Spleen (tissue), 7 donors: ENCODE measurements around the gene SPATA2.
A peak's percentile ranks its signal among the peaks of the same experiment; 100 is the strongest.

ENCODE experiments used
- POLR2A ChIP-seq, 3 donors: fragments of 450-650 bp; IDR thresholded peaks; one replicate each; pipeline ENCODE4 v1.5.1; 2017; ENCODE audit warnings: antibody characterized with exemption in 3 of 3, mild to moderate bottlenecking in 1 of 3
- POLR2AphosphoS5 ChIP-seq, 3 donors: sonication (generic); formaldehyde crosslinking; IDR thresholded peaks; one replicate each; pipeline ENCODE4 v1.5.1; 2017; ENCODE audit warnings: antibody characterized with exemption in 3 of 3
- TF ChIP-seq, protein P1 (sequence below), 11 experiments: fragments of 200-600 bp in 7 of 11; fragments of 450-650 bp in 4 of 11; sonication (generic) in 4 of 11; IDR thresholded peaks in 8 of 11; conservative IDR thresholded peaks in 3 of 11; 1 replicate in 7 of 11; 2 replicates in 4 of 11; pipeline versions ENCODE4 v1.4.0 to v1.8.0; 2016 to 2021; ENCODE audit warnings: antibody characterized with exemption in 11 of 11, inconsistent platforms in 4 of 11, mild to moderate bottlenecking in 1 of 11
- donor health status: DM: no; HTN: no; CAD: no; lungs with moderate emphysema.
- donor health status: DM: no; HTN: no; CAD: no.
- donor health status: DM: no; HTN: no; CAD: no.

DNA sequence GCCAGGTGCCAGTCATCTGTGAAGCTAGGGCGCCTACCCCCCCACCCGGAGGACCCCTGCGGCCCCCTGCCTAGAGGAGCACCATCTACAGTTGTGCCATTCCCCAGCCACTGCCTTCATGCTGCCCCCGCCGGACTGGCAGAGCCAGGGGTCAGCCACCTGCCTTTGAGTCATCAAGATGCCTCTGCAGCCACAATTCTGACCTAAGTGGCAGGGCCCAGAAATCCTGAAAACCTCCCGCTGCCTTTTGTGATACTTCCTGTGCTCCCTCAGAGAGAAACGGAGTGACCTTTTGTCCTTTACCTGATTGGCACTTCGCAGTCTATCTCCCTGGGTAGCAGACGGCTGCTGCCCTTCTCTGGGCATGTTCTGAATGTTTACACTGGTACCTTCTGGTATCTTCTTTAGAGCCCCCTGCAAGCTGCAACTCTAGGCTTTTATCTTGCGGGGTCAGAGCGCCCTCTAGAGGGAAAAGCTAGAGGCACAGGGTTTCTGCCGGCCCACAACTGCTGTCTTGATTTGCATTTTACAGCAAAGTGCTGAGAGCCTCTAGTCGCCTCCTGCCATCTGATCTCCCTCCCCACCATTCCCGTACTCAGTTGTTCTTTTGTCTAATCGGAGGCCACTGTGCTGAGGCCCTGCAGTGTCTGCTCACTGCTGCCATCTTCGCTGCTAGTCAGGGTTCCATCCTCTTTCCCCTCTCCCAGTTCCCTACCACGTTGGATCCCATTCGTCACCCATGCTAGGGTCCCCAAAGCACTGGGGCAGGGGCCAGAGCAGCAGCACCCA, 26.9 kb downstream of the SPATA2 start:
- no peak for TF ChIP-seq POLR2A (IDR thresholded peaks at IDR 0.05)
- TF ChIP-seq, protein P1, sequence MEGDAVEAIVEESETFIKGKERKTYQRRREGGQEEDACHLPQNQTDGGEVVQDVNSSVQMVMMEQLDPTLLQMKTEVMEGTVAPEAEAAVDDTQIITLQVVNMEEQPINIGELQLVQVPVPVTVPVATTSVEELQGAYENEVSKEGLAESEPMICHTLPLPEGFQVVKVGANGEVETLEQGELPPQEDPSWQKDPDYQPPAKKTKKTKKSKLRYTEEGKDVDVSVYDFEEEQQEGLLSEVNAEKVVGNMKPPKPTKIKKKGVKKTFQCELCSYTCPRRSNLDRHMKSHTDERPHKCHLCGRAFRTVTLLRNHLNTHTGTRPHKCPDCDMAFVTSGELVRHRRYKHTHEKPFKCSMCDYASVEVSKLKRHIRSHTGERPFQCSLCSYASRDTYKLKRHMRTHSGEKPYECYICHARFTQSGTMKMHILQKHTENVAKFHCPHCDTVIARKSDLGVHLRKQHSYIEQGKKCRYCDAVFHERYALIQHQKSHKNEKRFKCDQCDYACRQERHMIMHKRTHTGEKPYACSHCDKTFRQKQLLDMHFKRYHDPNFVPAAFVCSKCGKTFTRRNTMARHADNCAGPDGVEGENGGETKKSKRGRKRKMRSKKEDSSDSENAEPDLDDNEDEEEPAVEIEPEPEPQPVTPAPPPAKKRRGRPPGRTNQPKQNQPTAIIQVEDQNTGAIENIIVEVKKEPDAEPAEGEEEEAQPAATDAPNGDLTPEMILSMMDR (IDR thresholded peaks at IDR 0.05 in 8 of 11, conservative IDR thresholded peaks at IDR 0.05 in 3 of 11) = peak; percentile 49 to 87 (median 73)
- no peak for TF ChIP-seq POLR2AphosphoS5 (IDR thresholded peaks at IDR 0.05)
